H9 (cell line): ENCODE measurements around the gene VCAN. TPM values are rescaled to one million over a fixed set of nuclear protein-coding genes. Genes with fewer than 3 reads are reported as not detected.

Source experiments
- DNase-seq: peaks from one replicate; pipeline ENCODE4 v3.0.0-alpha.2; 2017
- H2AFZ ChIP-seq: one replicate; pipeline ENCODE4 v1.6.1; 2013; ENCODE audit warnings: mild to moderate bottlenecking, low read length, control low read depth, moderate library complexity
- H2AK5ac ChIP-seq: 2 replicates; pipeline ENCODE4 v1.6.1; 2013; ENCODE audit warnings: low read length, control low read depth, mixed read lengths; ENCODE audit not compliant: insufficient read length
- H2BK120ac ChIP-seq: one replicate; pipeline ENCODE4 v1.6.1; 2013; ENCODE audit warnings: low read depth, mild to moderate bottlenecking, low read length, control low read depth, inconsistent platforms; ENCODE audit not compliant: poor library complexity, severe bottlenecking
- H2BK12ac ChIP-seq: 2 replicates; pipeline ENCODE4 v1.6.1; 2013; ENCODE audit warnings: low read length, control low read depth, mixed read lengths, low read depth; ENCODE audit not compliant: insufficient read length
- H2BK15ac ChIP-seq: 2 replicates; pipeline ENCODE4 v1.6.1; 2013; ENCODE audit warnings: low read depth, low read length, control low read depth
- H2BK20ac ChIP-seq: one replicate; pipeline ENCODE4 v1.6.1; 2013; ENCODE audit warnings: low read depth, mild to moderate bottlenecking, low read length, control low read depth, inconsistent platforms; ENCODE audit not compliant: poor library complexity, severe bottlenecking
- H2BK5ac ChIP-seq: 2 replicates; pipeline ENCODE4 v1.6.1; 2013; ENCODE audit warnings: low read length, control low read depth, mixed read lengths; ENCODE audit not compliant: insufficient read length
- H3K14ac ChIP-seq: 2 replicates; pipeline ENCODE4 v1.6.1; 2013; ENCODE audit warnings: low read length, control low read depth; ENCODE audit not compliant: insufficient read depth
- H3K18ac ChIP-seq: 2 replicates; pipeline ENCODE4 v1.6.1; 2013; ENCODE audit warnings: low read depth, mild to moderate bottlenecking, mixed read lengths, low read length, control low read depth; ENCODE audit not compliant: insufficient read length
- H3K23ac ChIP-seq: 2 replicates; pipeline ENCODE4 v1.6.1; 2013; ENCODE audit warnings: low read length, control low read depth, mixed read lengths, low read depth; ENCODE audit not compliant: insufficient read length
- H3K23me2 ChIP-seq: 2 replicates; pipeline ENCODE4 v1.6.1; 2013; ENCODE audit warnings: low read depth, mild to moderate bottlenecking, mixed read lengths, low read length, control low read depth; ENCODE audit not compliant: insufficient read length, poor library complexity, severe bottlenecking
- H3K27ac ChIP-seq: 2 replicates; pipeline ENCODE4 v1.5.1; 2013; ENCODE audit warnings: low read length, control low read depth, mixed read lengths, low read depth; ENCODE audit not compliant: insufficient read length
- H3K27me3 ChIP-seq: 2 replicates; pipeline ENCODE4 v1.6.1; 2013; ENCODE audit warnings: low read length, control low read depth, inconsistent platforms; ENCODE audit not compliant: insufficient read depth
- H3K4ac ChIP-seq: 2 replicates; pipeline ENCODE4 v1.6.1; 2013; ENCODE audit warnings: low read depth, mild to moderate bottlenecking, control low read depth, inconsistent platforms, low read length, moderate library complexity
- H3K4me1 ChIP-seq: 2 replicates; pipeline ENCODE4 v1.6.1; 2013; ENCODE audit warnings: low read length, control low read depth, inconsistent platforms; ENCODE audit not compliant: insufficient read depth
- H3K4me2 ChIP-seq: 2 replicates; pipeline ENCODE4 v1.6.1; 2013; ENCODE audit warnings: low read length, control low read depth, mixed read lengths; ENCODE audit not compliant: insufficient read length, insufficient read depth
- H3K56ac ChIP-seq: 2 replicates; pipeline ENCODE4 v1.6.1; 2013; ENCODE audit warnings: low read depth, mild to moderate bottlenecking, mixed read lengths, low read length, control low read depth; ENCODE audit not compliant: insufficient read length
- H3K79me1 ChIP-seq: 2 replicates; pipeline ENCODE4 v1.6.1; 2013; ENCODE audit warnings: low read depth, mild to moderate bottlenecking, moderate library complexity, low read length, control low read depth, inconsistent platforms; ENCODE audit not compliant: insufficient read depth, poor library complexity, severe bottlenecking
- H3K79me2 ChIP-seq: 2 replicates; pipeline ENCODE4 v1.6.1; 2013; ENCODE audit warnings: low read length, control low read depth, inconsistent platforms; ENCODE audit not compliant: insufficient read depth
- H3K9ac ChIP-seq: 2 replicates; pipeline ENCODE4 v1.6.1; 2013; ENCODE audit warnings: low read length, control low read depth, mixed read lengths; ENCODE audit not compliant: insufficient read length; ENCODE audit errors: extremely low read depth
- H3K9me3 ChIP-seq: one replicate; pipeline ENCODE4 v1.6.1; 2013; ENCODE audit warnings: low read depth, low read length, inconsistent platforms; ENCODE audit not compliant: control insufficient read depth
- H3T11ph ChIP-seq: one replicate; pipeline ENCODE4 v1.6.1; 2013; ENCODE audit warnings: mild to moderate bottlenecking, low read length, control low read depth, inconsistent platforms
- H4K20me1 ChIP-seq: one replicate; pipeline ENCODE4 v1.6.1; 2013; ENCODE audit not compliant: control insufficient read depth, insufficient read length, insufficient read depth
- H4K5ac ChIP-seq: 2 replicates; pipeline ENCODE4 v1.6.1; 2013; ENCODE audit warnings: low read depth, mild to moderate bottlenecking, mixed read lengths, low read length, control low read depth; ENCODE audit not compliant: insufficient read length
- H4K8ac ChIP-seq: replicated peaks from 2 replicates; pipeline ENCODE4 v1.6.1; 2013; ENCODE audit warnings: low read length, control low read depth, mixed read lengths, low read depth; ENCODE audit not compliant: insufficient read length
- H4K91ac ChIP-seq: 2 replicates; pipeline ENCODE4 v1.6.1; 2013; ENCODE audit warnings: low read depth, mild to moderate bottlenecking, moderate library complexity, mixed read lengths, low read length, control low read depth; ENCODE audit not compliant: insufficient read length
- H3K27ac Mint-ChIP-seq, 3 experiments: 2 replicates in 2 of 3; 3 replicates in 1 of 3; pipeline ENCODE4 v1.8.0; 2020 to 2021; ENCODE audit warnings: mixed read lengths in 3 of 3, mild to moderate bottlenecking in 1 of 3, moderate library complexity in 1 of 3
- H3K27me3 Mint-ChIP-seq: 2 replicates; pipeline ENCODE4 v1.8.0; 2021; ENCODE audit warnings: low read depth, mild to moderate bottlenecking, moderate library complexity, mixed read lengths
- H3K36me3 Mint-ChIP-seq, 3 experiments: 2 replicates in 2 of 3; 3 replicates in 1 of 3; pipeline ENCODE4 v1.8.0; 2020 to 2021; ENCODE audit warnings: low read depth in 3 of 3, mixed read lengths in 3 of 3; ENCODE audit not compliant: insufficient read depth in 1 of 3
- H3K4me1 Mint-ChIP-seq, 2 experiments: 2 replicates each; pipeline ENCODE4 v1.8.0; 2020; ENCODE audit warnings: mixed read lengths in 2 of 2
- H3K4me3 Mint-ChIP-seq, 2 experiments: 2 replicates in 1 of 2; 3 replicates in 1 of 2; pipeline ENCODE4 v1.8.0; 2020 to 2021; ENCODE audit warnings: mild to moderate bottlenecking in 2 of 2, mixed read lengths in 2 of 2, moderate library complexity in 1 of 2
- H3K9me3 Mint-ChIP-seq, 2 experiments: 2 replicates in 1 of 2; 3 replicates in 1 of 2; pipeline ENCODE4 v1.8.0; 2020; ENCODE audit warnings: mild to moderate bottlenecking in 2 of 2, mixed read lengths in 2 of 2, moderate library complexity in 1 of 2
- CTCF ChIP-seq: fragments of 200-600 bp; sonication (generic); conservative IDR thresholded peaks from 3 replicates; pipeline ENCODE4 v1.8.0; 2021; ENCODE audit warnings: antibody characterized with exemption, mild to moderate bottlenecking
- WGBS: extraction: QIAGEN DNeasy Blood & Tissue Kit; methylation state at CpG from one replicate; pipeline ENCODE4 v1.1.7; 2013; ENCODE audit warnings: missing lambda C conversion rate, low lambda C conversion rate, mixed read lengths; ENCODE audit not compliant: insufficient read length; ENCODE audit errors: extremely low coverage; 5-methylcytosine and 5-hydroxymethylcytosine counted together
- total RNA-seq: library from RNA; stranded (reverse); gene quantifications from 2 replicates; pipeline ENCODE4 v1.2.1, GENCODE V29; 2021

Gene VCAN
- total RNA-seq, 1 experiment from 2014 or later: 278 TPM

GRCh38 chr5:83551821-83552220 lies 80.3 kb downstream of the VCAN start:
- no peak overlapping the region for H2BK15ac ChIP-seq
- H3K14ac ChIP-seq: no peak overlapping the region
- no peak overlapping the region for H4K5ac ChIP-seq
- TF ChIP-seq CTCF: no peak
- H3K9me3 Mint-ChIP-seq: no peaks in the 10 kb centered on the region
- no peak overlapping the region for H3K23ac ChIP-seq
- no peak overlapping the region for H2BK120ac ChIP-seq
- WGBS: no CpG with 5 or more reads among the region's 1 CpG
- H4K8ac ChIP-seq: no peak overlapping the region
- H3K9me3 ChIP-seq: no peaks in the 10 kb centered on the region
- H3K23me2 ChIP-seq: no peaks in the 10 kb centered on the region
- H3K18ac ChIP-seq: no peak overlapping the region
- H2AFZ ChIP-seq: no peak overlapping the region
- no peak overlapping the region for H2BK20ac ChIP-seq
- H3K79me1 ChIP-seq: no peaks in the 10 kb centered on the region
- no peak overlapping the region for H3K27ac ChIP-seq
- no peak overlapping the region for H3K56ac ChIP-seq
- H4K91ac ChIP-seq: no peak overlapping the region
- no peak overlapping the region for H3K9ac ChIP-seq
- no peaks in the 10 kb centered on the region for H3K79me2 ChIP-seq
- H3K27me3 ChIP-seq: no peaks in the 10 kb centered on the region
- no peak overlapping the region for H2BK5ac ChIP-seq
- no peak overlapping the region for H3K4me3 Mint-ChIP-seq
- H3K4me1 Mint-ChIP-seq: no peaks in the 10 kb centered on the region
- no peaks in the 10 kb centered on the region for H3K4me1 ChIP-seq
- peaks cover 10 to 85% (median 57%) of the 10 kb centered on the region in 3 experiments; a peak in 6 of 7 replicates for H3K36me3 Mint-ChIP-seq
- no peaks in the 10 kb centered on the region for H4K20me1 ChIP-seq
- no peak overlapping the region for H3K4ac ChIP-seq
- no peak overlapping the region for H2BK12ac ChIP-seq
- H3K4me2 ChIP-seq: no peak overlapping the region
- H3T11ph ChIP-seq: no peak overlapping the region
- DNase-seq: no peak
- H3K27ac Mint-ChIP-seq: peak overlapping the region in 1 of 3 experiments; percentile 48; a peak in 2 of 7 replicates
- no peak overlapping the region for H2AK5ac ChIP-seq
- no peaks in the 10 kb centered on the region for H3K27me3 Mint-ChIP-seq
